ENCODE data around the gene C2CD2. TPM values are rescaled to one million over a fixed set of nuclear protein-coding genes. Genes with fewer than 3 reads are reported as not detected.

C2CD2 gene
- total and polyA plus RNA-seq, 2 of the 8 experiments (the other 6 are each of a cell fraction or from before 2014, with no cell fraction given): 10.4 to 13.0 TPM

- Histone ChIP-seq H3K23ac (ENCODE audit: insufficient read length) (no peak overlapping the region), H3K27me3 (replicated peaks in 1 of 4; ENCODE audit: control insufficient read depth in 3 of 4, extremely low read depth in 1 of 4, insufficient read depth in 3 of 4, low read length in 3 of 4) (no peaks in the 10 kb centered on the region), H2AK5ac (ENCODE audit: low read depth, low read length) (no peak overlapping the region), H3K9ac (replicated peaks in 1 of 4; ENCODE audit: extremely low read depth in 1 of 4, low read depth in 3 of 4, low read length in 3 of 4) (no peak overlapping the region), H3K4me3 (ENCODE audit: extremely low read depth in 1 of 4, insufficient read depth in 2 of 4, low read depth in 3 of 4, low read length in 4 of 4) (no peak overlapping the region), H3K14ac (ENCODE audit: insufficient read length) (no peak overlapping the region), H4K5ac (ENCODE audit: insufficient read length, low read depth, low read length) (no peak overlapping the region), H2BK12ac (ENCODE audit: low read depth, low read length) (no peak overlapping the region), H4K8ac (ENCODE audit: extremely low read depth, insufficient read depth, low read length) (no peak overlapping the region), H4K91ac (replicated peaks; ENCODE audit: insufficient read length, low read length) (no peak overlapping the region), H4K20me1 (replicated peaks in 1 of 2; ENCODE audit: control insufficient read depth in 1 of 2, insufficient read depth in 2 of 2, low read length in 2 of 2) (no peaks in the 10 kb centered on the region), H3K23me2 (ENCODE audit: low read depth, low read length) (no peaks in the 10 kb centered on the region), H2BK15ac (ENCODE audit: low read length) (no peak overlapping the region), H3K79me1 (ENCODE audit: low read depth, low read length) (0 out of 2 replicates have a peak, but pooled peaks cover under 1% of the 10 kb centered on the region), H3K18ac (ENCODE audit: extremely low read depth, low read length) (no peak overlapping the region), H3K27ac (ENCODE audit: low read depth, low read length) (no peak overlapping the region), H3K56ac (replicated peaks; ENCODE audit: insufficient read length, low read depth, low read length) (no peak overlapping the region), H3K4me1 (replicated peaks in 1 of 4; ENCODE audit: control insufficient read depth in 3 of 4, insufficient read depth in 4 of 4, low read length in 3 of 4) (no peaks in the 10 kb centered on the region), H2BK120ac (replicated peaks; ENCODE audit: low read depth, low read length) (no peak overlapping the region), H2BK5ac (ENCODE audit: low read depth, low read length) (no peak overlapping the region), H3K4me2 (ENCODE audit: insufficient read depth in 1 of 2, low read depth in 2 of 2, low read length in 2 of 2) (no peak overlapping the region), H3K9me3 (ENCODE audit: insufficient read depth in 2 of 2, low read depth in 1 of 2, low read length in 1 of 2) (peaks cover 13 to 16% of the 10 kb centered on the region in 2 experiments), H2BK20ac (ENCODE audit: low read length) (no peak overlapping the region), H3K4ac (replicated peaks; ENCODE audit: insufficient read length, low read depth, low read length) (no peak overlapping the region), H3K36me3 (ENCODE audit: control insufficient read depth in 2 of 4, insufficient read depth in 4 of 4, low read length in 3 of 4) (peaks cover 5 to 47% (median 28%) of the 10 kb centered on the region in 4 experiments; a peak in 7 of 8 replicates), H3K79me2 (ENCODE audit: control insufficient read depth in 1 of 2, insufficient read depth in 2 of 2, low read length in 2 of 2) (no peaks in the 10 kb centered on the region), H2AFZ (ENCODE audit: low read length) (no peak overlapping the region)
- CTCF ChIA-PET (ENCODE audit: partially characterized antibody): no interaction called here
- no peak for FAIRE-seq
- no peak for DNase-seq (ENCODE audit: low read depth in 1 of 2, low spot score in 2 of 2)
- 93% methylated on average over 16 of the region's 16 CpGs; no CpG with 5 or more reads in 1 of the 2 experiments for WGBS, 2 experiments (ENCODE audit: extremely low coverage in 1 of 2, insufficient coverage in 1 of 2, insufficient read length in 1 of 2, insufficient replicate concordance in 2 of 2, low coverage in 1 of 2, low lambda C conversion rate in 2 of 2, missing lambda C conversion rate in 1 of 2)
- POLR2A ChIA-PET (ENCODE audit: partially characterized antibody): interaction anchor here (1.0 to 1.1 kb wide), 2 partner anchors 18 kb away, joined by 3 read pairs; no protein-coding TSS in a partner anchor
- TF ChIP-seq SUZ12 (IDR thresholded peaks at IDR 0.05; ENCODE audit: low read length): no peak
- no peak for TF ChIP-seq SIX5 (IDR thresholded peaks at IDR 0.05; ENCODE audit: low read depth, low read length)
- TF ChIP-seq E2F6 (IDR thresholded peaks at IDR 0.05): no peak
- no peak for TF ChIP-seq ASH2L (IDR thresholded peaks at IDR 0.05; ENCODE audit: low read length)
- TF ChIP-seq CTCF (IDR thresholded peaks at IDR 0.05; ENCODE audit: control extremely low read depth in 1 of 3, insufficient read depth in 1 of 3, low read depth in 1 of 3, low read length in 3 of 3): no peak
These were observed 37.8 kb upstream of the C2CD2 start for GRCh38 chr21:41991659-41992058.
